Activated B cell treated with CpG ODN at 0.5 μM for 24 hours (primary cell): Measurements from ENCODE around the gene RGS17. TPM values are rescaled to one million over a fixed set of nuclear protein-coding genes. Genes with fewer than 3 reads are reported as not detected.

Experiments used
- ATAC-seq: fragments of 200-7000 bp; cut with Tn5 transposase; one replicate; pipeline ENCODE4 v1.10.0; 2021; ENCODE audit warnings: low read depth, mild to moderate bottlenecking, moderate library complexity
- CTCF ChIA-PET: fragments of 350-600 bp; sonication (Branson Sonifier 250); formaldehyde crosslinking; loops from one replicate; lab custom pipeline; 2021; ENCODE audit warnings: antibody characterized with exemption; lab: Charles Lee
- POLR2A ChIA-PET: fragments of 350-600 bp; sonication (Branson Sonifier 250); formaldehyde crosslinking; loops from one replicate; lab custom pipeline; 2021; ENCODE audit warnings: antibody characterized with exemption; lab: Charles Lee
- DNase-seq: peaks from one replicate; pipeline ENCODE4 v3.0.0; 2022
- H3K27ac Mint-ChIP-seq: one replicate; pipeline ENCODE4 v1.8.0; 2020; ENCODE audit warnings: mixed read lengths
- H3K27me3 Mint-ChIP-seq: one replicate; pipeline ENCODE4 v1.8.0; 2021; ENCODE audit warnings: mixed read lengths
- H3K36me3 Mint-ChIP-seq: one replicate; pipeline ENCODE4 v1.8.0; 2021; ENCODE audit warnings: low read depth, mixed read lengths
- H3K4me1 Mint-ChIP-seq: one replicate; pipeline ENCODE4 v1.8.0; 2021; ENCODE audit warnings: mixed read lengths
- H3K4me3 Mint-ChIP-seq: one replicate; pipeline ENCODE4 v1.8.0; 2020; ENCODE audit warnings: mild to moderate bottlenecking, mixed read lengths
- H3K9me3 Mint-ChIP-seq: one replicate; pipeline ENCODE4 v1.8.0; 2020; ENCODE audit warnings: mixed read lengths
- intact Hi-C: fragments of 100-400 bp; cut with micrococcal nuclease; formaldehyde crosslinking; loops from one replicate; pipeline ENCODE4 v1.15.1; 2024
- total RNA-seq: library from RNA; stranded (reverse); gene quantifications from 2 replicates; pipeline ENCODE4 v1.2.3, GENCODE V29; 2022
- TF ChIP-seq, protein P1 (sequence below): fragments of 200-600 bp; IDR thresholded peaks from one replicate; pipeline ENCODE4 v1.8.0; 2022; ENCODE audit warnings: antibody characterized with exemption, mild to moderate bottlenecking

The RGS17 gene
- total RNA-seq, 1 donor from 2014 or later: not detected

DNA sequence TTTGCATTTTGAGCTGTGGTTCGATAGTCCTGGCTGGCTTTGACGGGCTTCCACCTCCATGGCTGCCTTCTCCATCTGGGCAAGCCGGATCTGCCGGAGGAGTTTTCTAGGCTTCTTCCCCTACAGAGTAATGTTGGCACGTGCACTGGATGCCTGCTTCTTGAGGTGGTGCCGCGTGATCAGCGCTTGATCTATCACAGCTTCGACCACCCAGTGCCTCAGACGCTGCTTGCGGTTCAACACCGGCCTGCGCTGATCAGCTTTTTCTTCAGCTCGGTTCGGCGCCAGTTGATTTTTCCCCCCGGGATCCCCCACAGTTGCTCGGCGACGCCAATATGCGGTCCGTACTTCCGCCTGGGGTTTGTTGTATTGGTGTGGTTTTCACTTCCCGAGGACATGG is 171.7 kb downstream of the RGS17 start:
- intact Hi-C loops: no loop called here
- Mint-ChIP-seq H3K9me3 (no peaks in the 10 kb centered on the region), H3K4me1 (no peaks in the 10 kb centered on the region), H3K36me3 (no peaks in the 10 kb centered on the region), H3K4me3 (no peak overlapping the region), H3K27me3 (peaks cover 18% of the 10 kb centered on the region), H3K27ac (no peak overlapping the region)
- ATAC-seq (no peak), DNase-seq (no peak)
- ChIA-PET POLR2A (no interaction called here), CTCF (no interaction called here)
- TF ChIP-seq, protein P1, sequence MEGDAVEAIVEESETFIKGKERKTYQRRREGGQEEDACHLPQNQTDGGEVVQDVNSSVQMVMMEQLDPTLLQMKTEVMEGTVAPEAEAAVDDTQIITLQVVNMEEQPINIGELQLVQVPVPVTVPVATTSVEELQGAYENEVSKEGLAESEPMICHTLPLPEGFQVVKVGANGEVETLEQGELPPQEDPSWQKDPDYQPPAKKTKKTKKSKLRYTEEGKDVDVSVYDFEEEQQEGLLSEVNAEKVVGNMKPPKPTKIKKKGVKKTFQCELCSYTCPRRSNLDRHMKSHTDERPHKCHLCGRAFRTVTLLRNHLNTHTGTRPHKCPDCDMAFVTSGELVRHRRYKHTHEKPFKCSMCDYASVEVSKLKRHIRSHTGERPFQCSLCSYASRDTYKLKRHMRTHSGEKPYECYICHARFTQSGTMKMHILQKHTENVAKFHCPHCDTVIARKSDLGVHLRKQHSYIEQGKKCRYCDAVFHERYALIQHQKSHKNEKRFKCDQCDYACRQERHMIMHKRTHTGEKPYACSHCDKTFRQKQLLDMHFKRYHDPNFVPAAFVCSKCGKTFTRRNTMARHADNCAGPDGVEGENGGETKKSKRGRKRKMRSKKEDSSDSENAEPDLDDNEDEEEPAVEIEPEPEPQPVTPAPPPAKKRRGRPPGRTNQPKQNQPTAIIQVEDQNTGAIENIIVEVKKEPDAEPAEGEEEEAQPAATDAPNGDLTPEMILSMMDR: no peak

DNA sequence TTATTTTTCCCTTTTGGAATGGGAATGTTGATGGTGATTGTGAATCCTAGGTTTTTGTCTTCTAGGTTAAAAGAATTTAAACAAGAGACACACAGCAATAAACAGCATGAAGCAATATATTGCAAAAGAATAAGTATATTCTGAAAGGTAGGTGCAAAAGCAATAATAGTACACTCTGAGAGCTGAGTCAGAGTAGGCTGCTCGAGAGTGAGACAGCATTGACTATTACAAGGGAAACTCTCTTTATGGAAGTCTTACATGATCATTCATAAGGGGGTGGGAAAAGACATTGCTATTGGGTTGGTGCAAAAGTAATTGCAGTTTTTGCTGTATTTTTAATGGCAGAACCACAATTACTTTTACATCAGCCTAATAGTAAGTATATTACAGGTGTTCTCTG is 173.3 kb downstream of the RGS17 start:
- H3K27ac Mint-ChIP-seq: no peak overlapping the region
- H3K4me3 Mint-ChIP-seq: no peak overlapping the region
- no peak for ATAC-seq
- TF ChIP-seq, protein P1: no peak
- H3K4me1 Mint-ChIP-seq: no peaks in the 10 kb centered on the region
- CTCF ChIA-PET: no interaction called here
- DNase-seq: no peak
- H3K27me3 Mint-ChIP-seq: peaks cover 24% of the 10 kb centered on the region
- H3K9me3 Mint-ChIP-seq: no peaks in the 10 kb centered on the region
- no peaks in the 10 kb centered on the region for H3K36me3 Mint-ChIP-seq
- intact Hi-C loops: no loop called here
- POLR2A ChIA-PET: no interaction called here

Other genes starting within 250 kb of the RGS17 start
- gene FBXO5, start 148.2 kb downstream of the RGS17 start, total RNA-seq: 11.9 and 13.3 TPM in 2 replicates
- gene MTRF1L, start 128.6 kb downstream of the RGS17 start, total RNA-seq: 20.7 and 21.3 TPM in 2 replicates